ENCODE results near the gene PMS1. TPM values are rescaled to one million over a fixed set of nuclear protein-coding genes. Genes with fewer than 3 reads are reported as not detected.

PMS1 gene
- polyA plus RNA-seq, 1 donor (not counting 4 experiments of a cell fraction or from before 2014, with no cell fraction given): 14.8 TPM

GRCh38 chr2:189854940-189855339 lies 70.7 kb downstream of the PMS1 start:
- no peak overlapping the region for H3K9ac ChIP-seq (ENCODE audit: control insufficient read depth, extremely low read depth, insufficient read depth, low read length)
- FAIRE-seq (no peak), DNase-seq (ENCODE audit: low read depth, low spot score) (no peak)
- peaks cover 2% of the 10 kb centered on the region for H3K9me1 ChIP-seq (ENCODE audit: control insufficient read depth, extremely low read depth, insufficient read depth, low read length)
- H3K27me3 ChIP-seq (ENCODE audit: control insufficient read depth, extremely low read depth, insufficient read depth, low read length): no peaks in the 10 kb centered on the region
- H3K79me2 ChIP-seq (ENCODE audit: control insufficient read depth, insufficient read depth, low read length): no peaks in the 10 kb centered on the region
- no peak overlapping the region for H3K4me2 ChIP-seq (ENCODE audit: control insufficient read depth, extremely low read depth, insufficient read depth, low read depth, low read length)
- no peaks in the 10 kb centered on the region for H3K4me1 ChIP-seq (ENCODE audit: control insufficient read depth, extremely low read depth, insufficient read depth, low read length)
- H3K4me3 ChIP-seq (ENCODE audit: control insufficient read depth in 2 of 3, extremely low read depth in 1 of 3, insufficient read depth in 2 of 3, low read depth in 1 of 3, low read length in 3 of 3): no peak overlapping the region
- TF ChIP-seq EZH2 (IDR thresholded peaks at IDR 0.05; ENCODE audit: low read length): no peak
- TF ChIP-seq CTCF (optimal IDR thresholded peaks at IDR 0.05 in 1 of 3, IDR thresholded peaks at IDR 0.05 in 1 of 3, conservative IDR thresholded peaks at IDR 0.05 in 1 of 3; ENCODE audit: extremely low read depth in 1 of 3, insufficient read depth in 2 of 3, low read length in 3 of 3): no peak
- no peak overlapping the region for H2AFZ ChIP-seq (ENCODE audit: control insufficient read depth, low read length)
- no peaks in the 10 kb centered on the region for H3K9me3 ChIP-seq (ENCODE audit: control insufficient read depth, low read depth, low read length)
- H4K20me1 ChIP-seq (ENCODE audit: control insufficient read depth, extremely low read depth, insufficient read depth, low read length): no peaks in the 10 kb centered on the region
- H3K27ac ChIP-seq (ENCODE audit: control insufficient read depth, insufficient read depth, low read length): no peak overlapping the region
- dilution Hi-C loops (cut with MboI; ENCODE audit: extremely low pct_ligation_motif_present, low sequenced_read_pairs): no loop called here
- no peaks in the 10 kb centered on the region for H3K36me3 ChIP-seq (ENCODE audit: control insufficient read depth in 2 of 2, extremely low read depth in 1 of 2, insufficient read depth in 2 of 2, low read length in 2 of 2)

- dilution Hi-C loops (cut with MboI; ENCODE audit: extremely low pct_ligation_motif_present, low sequenced_read_pairs): no loop called here
- Histone ChIP-seq H3K4me2 (ENCODE audit: control insufficient read depth, extremely low read depth, insufficient read depth, low read depth, low read length) (no peak overlapping the region), H3K27me3 (ENCODE audit: control insufficient read depth, extremely low read depth, insufficient read depth, low read length) (no peaks in the 10 kb centered on the region), H3K9ac (ENCODE audit: control insufficient read depth, extremely low read depth, insufficient read depth, low read length) (no peak overlapping the region), H4K20me1 (ENCODE audit: control insufficient read depth, extremely low read depth, insufficient read depth, low read length) (no peaks in the 10 kb centered on the region), H2AFZ (ENCODE audit: control insufficient read depth, low read length) (no peak overlapping the region), H3K4me1 (ENCODE audit: control insufficient read depth, extremely low read depth, insufficient read depth, low read length) (no peaks in the 10 kb centered on the region), H3K4me3 (ENCODE audit: control insufficient read depth in 2 of 3, extremely low read depth in 1 of 3, insufficient read depth in 2 of 3, low read depth in 1 of 3, low read length in 3 of 3) (no peak overlapping the region), H3K27ac (ENCODE audit: control insufficient read depth, insufficient read depth, low read length) (no peak overlapping the region), H3K79me2 (ENCODE audit: control insufficient read depth, insufficient read depth, low read length) (no peaks in the 10 kb centered on the region), H3K9me1 (ENCODE audit: control insufficient read depth, extremely low read depth, insufficient read depth, low read length) (no peaks in the 10 kb centered on the region), H3K36me3 (ENCODE audit: control insufficient read depth in 2 of 2, extremely low read depth in 1 of 2, insufficient read depth in 2 of 2, low read length in 2 of 2) (no peaks in the 10 kb centered on the region), H3K9me3 (ENCODE audit: control insufficient read depth, low read depth, low read length) (no peaks in the 10 kb centered on the region)
- DNase-seq (ENCODE audit: low read depth, low spot score) (no peak), FAIRE-seq (no peak)
- TF ChIP-seq EZH2 (IDR thresholded peaks at IDR 0.05; ENCODE audit: low read length) (no peak), CTCF (optimal IDR thresholded peaks at IDR 0.05 in 1 of 3, IDR thresholded peaks at IDR 0.05 in 1 of 3, conservative IDR thresholded peaks at IDR 0.05 in 1 of 3; ENCODE audit: extremely low read depth in 1 of 3, insufficient read depth in 2 of 3, low read length in 3 of 3) (no peak)
Measured at GRCh38 chr2:189858291-189858690, 74.0 kb downstream of the PMS1 start.

All from keratinocyte (primary cell).